Skeletal muscle satellite cell (primary cell): Measurements from ENCODE around the gene CACNB4. TPM values are rescaled to one million over a fixed set of nuclear protein-coding genes. Genes with fewer than 3 reads are reported as not detected.

ENCODE experiments used
- small RNA-seq: library from RNA; depleted of rRNA; stranded (forward); fragments of <200 nt; gene quantifications from one replicate; pipeline ENCODE3, GENCODE V24; 2012

CACNB4 gene

Small RNAs within 50 kb of the gene (small RNA-seq; reads per million reads assigned to genes)
- gene RPL30P2 = not detected
